Pancreas (tissue), 10 donors: ENCODE data around the gene ZBTB8B. TPM values are rescaled to one million over a fixed set of nuclear protein-coding genes. Genes with fewer than 3 reads are reported as not detected.
"Not testable (repeated sequence)": the region's sequence is repeated elsewhere in the genome, so short reads cannot be mapped to it uniquely, and the experiment has no call there.

Experiments used
- ATAC-seq, 4 donors: fragments of 200-7000 bp; cut with Tn5 transposase; one replicate each; pipeline versions ENCODE4 v1.8.0 to v1.9.1; 2020; ENCODE audit warnings: mild to moderate bottlenecking in 4 of 4, moderate library complexity in 4 of 4
- DNase-seq, 6 donors: peaks; one replicate each; pipeline ENCODE4 v3.0.0-alpha.2; 2020
- FAIRE-seq: peaks from 2 replicates; lab custom pipeline; 2012; peaks lifted over from hg19 to GRCh38; lab: Jason Lieb, UNC
- H3K27ac ChIP-seq, 4 donors: fragments of 200-600 bp; sonication (generic); 1 replicate in 3 of 4; 2 replicates in 1 of 4; pipeline versions ENCODE4 v1.5.0 to v1.8.0; 2020
- H3K27me3 ChIP-seq, 4 donors: fragments of 200-600 bp; one replicate each; pipeline ENCODE4 v1.8.0; 2021
- H3K36me3 ChIP-seq, 3 donors: fragments of 200-600 bp; sonication (generic) in 1 of 3; one replicate each; pipeline versions ENCODE4 v1.5.0 to v1.8.0; 2020 to 2021
- H3K4me1 ChIP-seq, 3 donors: fragments of 200-600 bp; one replicate each; pipeline ENCODE4 v1.8.0; 2021
- H3K4me3 ChIP-seq, 4 donors: fragments of 200-600 bp; sonication (generic) in 2 of 4; one replicate each; pipeline versions ENCODE4 v1.5.0 to v1.8.0; 2020 to 2021
- H3K9me3 ChIP-seq, 4 donors: fragments of 200-600 bp; one replicate each; pipeline ENCODE4 v1.8.0; 2021
- WGBS, 2 donors: extraction: QIAGEN DNeasy Blood & Tissue Kit; methylation state at CpG; one replicate each; pipeline ENCODE4 v1.1.7; 2013; 5-methylcytosine and 5-hydroxymethylcytosine counted together
- intact Hi-C, 3 donors: fragments of 100-400 bp; cut with DNase I; formaldehyde crosslinking; loops; one replicate each; pipeline versions ENCODE4 v1.11.1 to v1.14.2; 2022
- polyA plus RNA-seq, 2 donors: library from polyadenylated mRNA; stranded (reverse); fragments of 200-250 nt; gene quantifications; one replicate each; pipeline ENCODE4 v1.2.3, GENCODE V29; 2013
- total RNA-seq, 6 donors: library from RNA; stranded (reverse); fragmentation: NEBNext Ultra II Directional in 4 of 6; extraction: Animal tissue kit (Norgen Biotek cat#: 25700) in 4 of 6; gene quantifications; one replicate each; pipeline versions ENCODE4 v1.2.1 to v1.2.4, GENCODE V29; 2021 to 2023
- TF ChIP-seq, protein P1 (sequence below), 4 donors: fragments of 200-600 bp; sonication (generic) in 3 of 4; IDR thresholded peaks; one replicate each; pipeline versions ENCODE4 v1.5.0 to v1.8.0; 2021; ENCODE audit warnings: antibody characterized with exemption in 4 of 4
- donor health status: healthy with polysubstance abuse.
- donor health status: DM: no; HTN: no; CAD: no; lungs with moderate emphysema.
- donor health status: DM: no; HTN: no; CAD: no.
- donor health status: control.
- donor health status: control.
- donor health status: Bipolar disorder and iron deficiency.
- donor health status: DM: yes; HTN: yes; CAD: no.
- donor health status: DM: no; HTN: no; CAD: no.
- donor health status: DM: no; HTN: no; CAD: no.
- donor health status: DM: yes; HTN: yes; CAD: no.

Gene ZBTB8B
- total and polyA plus RNA-seq, 8 donors, result under 0.01 to 0.06 (median 0.01) TPM

DNA sequence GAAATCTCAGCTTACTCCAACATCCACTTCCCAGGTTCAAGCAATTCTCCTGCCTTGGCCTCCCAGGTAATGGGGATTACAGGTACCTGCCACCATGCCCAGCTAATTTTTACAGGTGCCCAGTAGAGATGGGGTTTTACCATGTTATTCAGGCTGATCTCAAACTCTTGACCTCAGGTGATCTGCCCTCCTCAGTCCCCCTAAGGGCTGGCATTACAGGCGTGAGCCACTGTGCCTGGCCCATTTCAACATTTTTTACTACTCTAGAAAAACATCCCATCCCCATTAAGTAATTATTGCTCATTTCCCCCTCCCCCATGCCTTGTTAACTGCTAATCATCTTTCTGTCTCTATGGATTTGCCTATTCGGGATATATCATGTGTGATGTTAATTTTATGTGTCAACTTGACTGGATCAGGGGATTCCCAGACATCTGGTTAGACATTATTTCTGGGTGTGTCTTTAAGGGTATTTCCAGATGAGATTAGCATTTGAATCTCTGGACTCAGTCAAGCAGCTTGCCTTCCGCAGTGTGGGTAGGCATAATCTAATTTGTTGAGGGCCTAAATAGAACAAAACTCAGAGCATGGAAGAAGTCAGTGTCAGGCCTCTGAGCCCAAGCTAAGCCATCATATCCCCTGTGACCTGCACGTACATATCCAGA is 33.0 kb upstream of the ZBTB8B start:
- Histone ChIP-seq H3K36me3 (no peaks in the 10 kb centered on the region), H3K4me1 (no peaks in the 10 kb centered on the region), H3K4me3 (no peak overlapping the region), H3K27me3 (no peaks in the 10 kb centered on the region), H3K27ac (no peak overlapping the region), H3K9me3 (no peaks in the 10 kb centered on the region)
- peak in 1 of 4 donors; percentile 25 for ATAC-seq
- intact Hi-C loops, result no loop called here
- no peak for FAIRE-seq
- 70 to 75% methylated on average over 4 of the region's 4 CpGs for WGBS, 2 donors
- TF ChIP-seq, protein P1, sequence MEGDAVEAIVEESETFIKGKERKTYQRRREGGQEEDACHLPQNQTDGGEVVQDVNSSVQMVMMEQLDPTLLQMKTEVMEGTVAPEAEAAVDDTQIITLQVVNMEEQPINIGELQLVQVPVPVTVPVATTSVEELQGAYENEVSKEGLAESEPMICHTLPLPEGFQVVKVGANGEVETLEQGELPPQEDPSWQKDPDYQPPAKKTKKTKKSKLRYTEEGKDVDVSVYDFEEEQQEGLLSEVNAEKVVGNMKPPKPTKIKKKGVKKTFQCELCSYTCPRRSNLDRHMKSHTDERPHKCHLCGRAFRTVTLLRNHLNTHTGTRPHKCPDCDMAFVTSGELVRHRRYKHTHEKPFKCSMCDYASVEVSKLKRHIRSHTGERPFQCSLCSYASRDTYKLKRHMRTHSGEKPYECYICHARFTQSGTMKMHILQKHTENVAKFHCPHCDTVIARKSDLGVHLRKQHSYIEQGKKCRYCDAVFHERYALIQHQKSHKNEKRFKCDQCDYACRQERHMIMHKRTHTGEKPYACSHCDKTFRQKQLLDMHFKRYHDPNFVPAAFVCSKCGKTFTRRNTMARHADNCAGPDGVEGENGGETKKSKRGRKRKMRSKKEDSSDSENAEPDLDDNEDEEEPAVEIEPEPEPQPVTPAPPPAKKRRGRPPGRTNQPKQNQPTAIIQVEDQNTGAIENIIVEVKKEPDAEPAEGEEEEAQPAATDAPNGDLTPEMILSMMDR (IDR thresholded peaks at IDR 0.05), result no peak
- no peak for DNase-seq

DNA sequence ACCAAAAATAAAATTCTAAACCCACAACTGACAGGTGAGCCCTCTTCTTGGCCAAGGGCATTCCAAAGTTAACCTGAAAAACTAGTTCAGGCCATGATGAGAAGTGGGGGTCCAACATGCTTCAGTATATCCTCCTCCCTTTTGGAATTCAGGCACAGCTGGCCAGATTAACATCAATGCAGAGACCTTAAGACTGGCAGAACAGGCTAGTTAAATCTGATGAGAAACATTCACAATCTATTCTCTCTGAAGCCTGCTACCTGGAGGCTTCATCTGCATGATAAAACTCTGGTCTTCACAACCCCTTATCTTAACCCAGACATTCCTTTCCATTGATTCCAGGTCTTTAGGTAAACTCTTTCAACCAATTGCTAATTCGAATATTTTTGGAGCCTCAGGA is 26.7 kb upstream of the ZBTB8B start:
- no peak for DNase-seq
- 18 to 22% methylated on average over 1 of the region's 1 CpG for WGBS, 2 donors
- H3K4me3 ChIP-seq, result no peak overlapping the region
- intact Hi-C loops, result no loop called here
- no peaks in the 10 kb centered on the region for H3K9me3 ChIP-seq
- no peaks in the 10 kb centered on the region for H3K4me1 ChIP-seq
- no peak for ATAC-seq
- no peaks in the 10 kb centered on the region for H3K36me3 ChIP-seq
- no peak overlapping the region for H3K27ac ChIP-seq
- TF ChIP-seq, protein P1 (IDR thresholded peaks at IDR 0.05), result no peak
- no peak for FAIRE-seq
- H3K27me3 ChIP-seq, result no peaks in the 10 kb centered on the region

DNA sequence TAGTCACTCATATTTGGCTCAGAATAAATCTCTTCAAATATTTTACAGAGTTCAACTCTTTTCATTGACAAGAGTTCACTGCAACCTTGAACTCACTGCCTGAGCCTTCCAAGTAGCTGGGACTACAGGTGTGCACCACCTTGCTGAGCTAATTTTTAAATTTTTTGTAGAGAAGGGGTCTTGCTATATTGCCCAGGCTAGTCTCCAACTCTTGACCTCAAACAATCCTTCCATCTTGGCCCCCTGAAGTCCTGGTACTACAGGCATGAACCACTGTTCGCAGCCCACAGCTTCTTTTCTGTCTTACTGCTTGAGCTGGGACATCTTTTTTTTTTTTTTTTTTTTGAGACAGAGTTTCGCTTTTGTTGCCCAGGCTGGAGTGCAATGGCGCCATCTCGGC is 26.1 kb upstream of the ZBTB8B start:
- intact Hi-C loops, H3K4me3 ChIP-seq, H3K36me3 ChIP-seq, H3K27me3 ChIP-seq, H3K4me1 ChIP-seq, DNase-seq, H3K9me3 ChIP-seq, FAIRE-seq, ATAC-seq, H3K27ac ChIP-seq: not testable (repeated sequence)
- WGBS, 2 donors, result 78 to 94% methylated on average over 4 of the region's 4 CpGs

DNA sequence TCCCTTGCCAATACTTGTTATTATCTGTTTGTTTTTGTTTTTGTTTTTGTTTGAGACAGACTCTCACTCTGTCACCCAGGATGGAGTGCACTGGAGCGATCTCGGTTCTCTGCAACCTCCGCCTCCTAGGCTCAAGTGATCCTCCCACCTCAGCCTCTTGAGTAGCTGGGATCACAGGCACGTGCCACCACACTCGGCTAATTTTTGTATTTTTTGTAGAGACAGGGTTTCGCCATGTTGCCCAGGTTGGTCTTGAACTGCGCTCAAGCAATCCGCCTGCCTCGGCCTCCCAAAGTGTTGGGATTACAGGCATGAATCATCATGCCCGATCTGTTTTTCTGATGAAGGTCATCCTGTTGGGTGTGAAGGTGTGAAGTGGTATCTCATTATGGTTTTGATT is 23.4 kb upstream of the ZBTB8B start:
- H3K36me3 ChIP-seq, H3K4me1 ChIP-seq, H3K27ac ChIP-seq, intact Hi-C loops, H3K9me3 ChIP-seq, FAIRE-seq, H3K4me3 ChIP-seq, ATAC-seq, DNase-seq, H3K27me3 ChIP-seq: not testable (repeated sequence)
- WGBS, 2 donors, result 87 to 91% methylated on average over 10 of the region's 10 CpGs

DNA sequence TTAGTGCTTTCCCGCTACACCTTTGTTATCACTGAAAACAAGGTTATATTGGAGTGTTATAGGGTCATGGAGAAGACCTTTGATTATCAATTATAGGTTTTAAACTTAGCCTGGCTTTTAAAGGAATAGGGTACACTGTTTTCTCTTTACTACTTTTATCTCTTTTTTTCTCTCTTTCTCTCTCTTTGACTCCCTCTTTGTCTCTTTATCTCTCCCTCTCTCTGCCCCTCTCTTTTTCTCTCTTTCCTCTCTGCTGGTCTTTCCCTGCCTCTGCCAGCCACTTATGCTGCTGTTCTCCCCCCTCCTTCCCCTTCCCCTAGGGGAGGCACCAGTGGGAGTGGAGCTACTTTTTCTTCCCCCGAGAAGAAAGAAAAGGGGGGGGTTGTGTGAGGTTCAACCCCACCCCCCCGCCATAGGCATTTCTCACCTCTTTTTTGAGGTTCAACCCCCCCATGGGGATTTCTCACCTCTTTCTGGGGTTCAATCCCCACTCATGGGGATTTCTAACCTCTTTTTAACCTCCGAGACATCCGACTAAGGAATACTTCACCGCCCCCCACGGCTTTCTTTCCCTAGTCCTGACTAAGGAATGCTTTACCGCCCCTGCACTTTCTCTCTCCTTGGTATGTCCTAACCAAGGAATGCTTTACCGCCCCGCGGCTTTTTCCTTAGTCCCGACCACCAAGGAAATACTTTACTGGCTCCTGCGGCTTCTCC is 17.2 kb upstream of the ZBTB8B start:
- TF ChIP-seq, protein P1 (IDR thresholded peaks at IDR 0.05), result no peak
- Histone ChIP-seq H3K27me3 (no peaks in the 10 kb centered on the region), H3K4me3 (no peak overlapping the region), H3K4me1 (no peaks in the 10 kb centered on the region), H3K27ac (no peak overlapping the region), H3K9me3 (no peaks in the 10 kb centered on the region), H3K36me3 (no peaks in the 10 kb centered on the region)
- intact Hi-C loops, result no loop called here
- FAIRE-seq (no peak), DNase-seq (no peak), ATAC-seq (no peak)
- 29 to 32% methylated on average over 13 of the region's 13 CpGs for WGBS, 2 donors
